ENCODE results near the gene PPP1R12B.
"Not testable (repeated sequence)": the region's sequence is repeated elsewhere in the genome, so short reads cannot be mapped to it uniquely, and the experiment has no call there.

Gene PPP1R12B

GRCh38 chr1:202603435-202603834 lies 254.9 kb downstream of the PPP1R12B start:
- Histone ChIP-seq H3K9ac (no peak overlapping the region), H3K36me3 (ENCODE audit: control insufficient read depth, insufficient read depth, low read length) (no peaks in the 10 kb centered on the region), H3K27me3 (ENCODE audit: control insufficient read depth, insufficient read depth, low read length) (no peaks in the 10 kb centered on the region), H3K4me1 (peaks cover 2% of the 10 kb centered on the region), H3K9me3 (ENCODE audit: control insufficient read depth, low read length) (no peaks in the 10 kb centered on the region), H3K4me3 (ENCODE audit: low read depth, low read length) (no peak overlapping the region), H3K79me2 (no peaks in the 10 kb centered on the region), H2AFZ (no peak overlapping the region), H3K4me2 (ENCODE audit: low read length) (no peak overlapping the region), H3K27ac (no peak overlapping the region)
- no peak for TF ChIP-seq CTCF (IDR thresholded peaks at IDR 0.05)

- H3K9me3 ChIP-seq (ENCODE audit: control insufficient read depth, low read length): no peaks in the 10 kb centered on the region
- no peaks in the 10 kb centered on the region for H3K36me3 ChIP-seq (ENCODE audit: control insufficient read depth, insufficient read depth, low read length)
- TF ChIP-seq CTCF (IDR thresholded peaks at IDR 0.05): no peak
- H2AFZ ChIP-seq: no peak overlapping the region
- no peak overlapping the region for H3K4me3 ChIP-seq (ENCODE audit: low read depth, low read length)
- H3K4me2 ChIP-seq (ENCODE audit: low read length): no peak overlapping the region
- no peaks in the 10 kb centered on the region for H3K27me3 ChIP-seq (ENCODE audit: control insufficient read depth, insufficient read depth, low read length)
- H3K79me2 ChIP-seq: no peaks in the 10 kb centered on the region
- no peak overlapping the region for H3K27ac ChIP-seq
- no peaks in the 10 kb centered on the region for H3K4me1 ChIP-seq
- H3K9ac ChIP-seq: no peak overlapping the region
Observed at GRCh38 chr1:202605515-202605914, 257.0 kb downstream of the PPP1R12B start.

GRCh38 chr1:202612036-202612435 lies 263.5 kb downstream of the PPP1R12B start:
- not testable (repeated sequence) for H3K4me2 ChIP-seq (ENCODE audit: low read length); H3K79me2 ChIP-seq; H3K27me3 ChIP-seq (ENCODE audit: control insufficient read depth, insufficient read depth, low read length)

GRCh38 chr1:202613571-202613970 lies 265.1 kb downstream of the PPP1R12B start:
- Histone ChIP-seq H2AFZ (no peak overlapping the region), H3K79me2 (no peaks in the 10 kb centered on the region), H3K9ac (no peak overlapping the region), H3K27me3 (ENCODE audit: control insufficient read depth, insufficient read depth, low read length) (no peaks in the 10 kb centered on the region), H3K4me2 (ENCODE audit: low read length) (no peak overlapping the region), H3K4me3 (ENCODE audit: low read depth, low read length) (no peak overlapping the region), H3K9me3 (ENCODE audit: control insufficient read depth, low read length) (no peaks in the 10 kb centered on the region), H3K4me1 (no peaks in the 10 kb centered on the region), H3K27ac (no peak overlapping the region), H3K36me3 (ENCODE audit: control insufficient read depth, insufficient read depth, low read length) (no peaks in the 10 kb centered on the region)
- no peak for TF ChIP-seq CTCF (IDR thresholded peaks at IDR 0.05)

More at GRCh38 chr1:202612036-202612435, 263.5 kb downstream of the PPP1R12B start:
- H2AFZ ChIP-seq; H3K36me3 ChIP-seq (ENCODE audit: control insufficient read depth, insufficient read depth, low read length); H3K4me1 ChIP-seq; H3K9ac ChIP-seq; H3K27ac ChIP-seq; H3K4me3 ChIP-seq (ENCODE audit: low read depth, low read length); H3K9me3 ChIP-seq (ENCODE audit: control insufficient read depth, low read length): not testable (repeated sequence)

GRCh38 chr1:202614363-202615207 lies 266.1 kb downstream of the PPP1R12B start:
- not testable (repeated sequence) for H2AFZ ChIP-seq; H3K36me3 ChIP-seq (ENCODE audit: control insufficient read depth, insufficient read depth, low read length); H3K9ac ChIP-seq; H3K4me1 ChIP-seq; H3K9me3 ChIP-seq (ENCODE audit: control insufficient read depth, low read length); H3K79me2 ChIP-seq; H3K27me3 ChIP-seq (ENCODE audit: control insufficient read depth, insufficient read depth, low read length); H3K4me3 ChIP-seq (ENCODE audit: low read depth, low read length); H3K27ac ChIP-seq; H3K4me2 ChIP-seq (ENCODE audit: low read length)

- H3K27me3 ChIP-seq (ENCODE audit: control insufficient read depth, insufficient read depth, low read length); H3K27ac ChIP-seq; H3K4me1 ChIP-seq; H3K4me3 ChIP-seq (ENCODE audit: low read depth, low read length); H3K9me3 ChIP-seq (ENCODE audit: control insufficient read depth, low read length); H3K4me2 ChIP-seq (ENCODE audit: low read length); H2AFZ ChIP-seq; H3K79me2 ChIP-seq; H3K36me3 ChIP-seq (ENCODE audit: control insufficient read depth, insufficient read depth, low read length); H3K9ac ChIP-seq: not testable (repeated sequence)
Observed at GRCh38 chr1:202615208-202615500, 266.7 kb downstream of the PPP1R12B start.

Data from parathyroid adenoma (tissue), 2 donors.